Measurements from ENCODE around the gene RESP18. TPM values are rescaled to one million over a fixed set of nuclear protein-coding genes. Genes with fewer than 3 reads are reported as not detected.

The RESP18 gene
- polyA plus RNA-seq, 1 donor from 2014 or later = not detected

DNA sequence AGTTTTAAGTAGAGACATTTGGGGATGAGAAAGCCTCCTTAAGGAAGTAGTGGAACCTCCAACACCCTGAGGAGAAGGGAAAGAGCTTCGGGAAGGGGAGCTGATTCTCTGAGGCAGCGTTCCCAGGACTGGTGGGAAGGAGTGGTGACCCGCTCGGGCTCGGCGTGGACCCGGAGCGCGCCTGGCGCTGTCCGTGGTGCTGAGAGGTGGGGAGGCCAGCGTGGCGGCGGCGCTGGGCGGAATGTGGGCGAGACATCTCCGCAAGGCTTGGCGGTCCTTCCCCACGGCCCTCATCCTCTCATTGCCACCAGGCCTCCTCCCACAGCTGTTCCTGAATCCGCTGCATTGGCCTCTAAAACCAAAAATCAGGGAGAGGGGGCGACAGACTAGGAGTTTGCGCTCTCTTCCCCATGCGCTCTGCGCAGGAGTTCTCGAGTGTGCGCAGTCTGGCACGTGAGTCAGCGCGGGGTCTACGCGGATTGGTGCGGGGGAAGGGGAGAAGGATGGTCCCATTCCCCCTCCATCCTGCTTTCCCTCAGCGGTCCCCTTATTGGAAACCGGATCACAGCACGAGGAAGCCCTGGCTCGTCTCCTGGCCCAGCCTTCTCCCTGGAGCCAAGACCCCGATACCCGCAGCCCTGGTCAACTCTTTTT is 857 bp downstream of the RESP18 start:
- no peaks in the 10 kb centered on the region for H3K36me3 ChIP-seq (ENCODE audit: insufficient read depth, low read length)
- no peak overlapping the region for H3K9ac ChIP-seq (ENCODE audit: low read length)
- no peak overlapping the region for H2AFZ ChIP-seq (ENCODE audit: low read depth, low read length)
- no peaks in the 10 kb centered on the region for H3K9me2 ChIP-seq (ENCODE audit: insufficient read depth, low read length)
- H3K4me3 ChIP-seq (ENCODE audit: low read length) = no peak overlapping the region
- H4K20me1 ChIP-seq (ENCODE audit: insufficient read depth) = no peaks in the 10 kb centered on the region
- no peaks in the 10 kb centered on the region for H3K79me2 ChIP-seq (replicated peaks; ENCODE audit: insufficient read depth, low read length)
- H3K27me3 ChIP-seq (ENCODE audit: insufficient read depth, low read depth, low read length) = peaks cover 38% of the 10 kb centered on the region
- no peaks in the 10 kb centered on the region for H3K9me3 ChIP-seq (ENCODE audit: low read length)
- no peak overlapping the region for H3K27ac ChIP-seq (ENCODE audit: low read length)
- H3K4me2 ChIP-seq (ENCODE audit: low read length) = no peak overlapping the region
- H3F3A ChIP-seq (ENCODE audit: insufficient read depth, low read length, poor library complexity, severe bottlenecking) = peaks cover 13% of the 10 kb centered on the region
- TF ChIP-seq, protein P1, sequence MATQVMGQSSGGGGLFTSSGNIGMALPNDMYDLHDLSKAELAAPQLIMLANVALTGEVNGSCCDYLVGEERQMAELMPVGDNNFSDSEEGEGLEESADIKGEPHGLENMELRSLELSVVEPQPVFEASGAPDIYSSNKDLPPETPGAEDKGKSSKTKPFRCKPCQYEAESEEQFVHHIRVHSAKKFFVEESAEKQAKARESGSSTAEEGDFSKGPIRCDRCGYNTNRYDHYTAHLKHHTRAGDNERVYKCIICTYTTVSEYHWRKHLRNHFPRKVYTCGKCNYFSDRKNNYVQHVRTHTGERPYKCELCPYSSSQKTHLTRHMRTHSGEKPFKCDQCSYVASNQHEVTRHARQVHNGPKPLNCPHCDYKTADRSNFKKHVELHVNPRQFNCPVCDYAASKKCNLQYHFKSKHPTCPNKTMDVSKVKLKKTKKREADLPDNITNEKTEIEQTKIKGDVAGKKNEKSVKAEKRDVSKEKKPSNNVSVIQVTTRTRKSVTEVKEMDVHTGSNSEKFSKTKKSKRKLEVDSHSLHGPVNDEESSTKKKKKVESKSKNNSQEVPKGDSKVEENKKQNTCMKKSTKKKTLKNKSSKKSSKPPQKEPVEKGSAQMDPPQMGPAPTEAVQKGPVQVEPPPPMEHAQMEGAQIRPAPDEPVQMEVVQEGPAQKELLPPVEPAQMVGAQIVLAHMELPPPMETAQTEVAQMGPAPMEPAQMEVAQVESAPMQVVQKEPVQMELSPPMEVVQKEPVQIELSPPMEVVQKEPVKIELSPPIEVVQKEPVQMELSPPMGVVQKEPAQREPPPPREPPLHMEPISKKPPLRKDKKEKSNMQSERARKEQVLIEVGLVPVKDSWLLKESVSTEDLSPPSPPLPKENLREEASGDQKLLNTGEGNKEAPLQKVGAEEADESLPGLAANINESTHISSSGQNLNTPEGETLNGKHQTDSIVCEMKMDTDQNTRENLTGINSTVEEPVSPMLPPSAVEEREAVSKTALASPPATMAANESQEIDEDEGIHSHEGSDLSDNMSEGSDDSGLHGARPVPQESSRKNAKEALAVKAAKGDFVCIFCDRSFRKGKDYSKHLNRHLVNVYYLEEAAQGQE (IDR thresholded peaks at IDR 0.05; ENCODE audit: borderline replicate concordance) = peak; percentile 74
- TF ChIP-seq MXI1 (conservative IDR thresholded peaks at IDR 0.05; ENCODE audit: poor library complexity, severe bottlenecking) = no peak
- no peak for TF ChIP-seq POLR2AphosphoS5 (IDR thresholded peaks at IDR 0.05)
- TF ChIP-seq EP300 (conservative IDR thresholded peaks at IDR 0.05; ENCODE audit: poor library complexity, severe bottlenecking) = no peak
- no peak for TF ChIP-seq TAF1 (IDR thresholded peaks at IDR 0.05; ENCODE audit: low read depth)
- TF ChIP-seq EZH2 (IDR thresholded peaks at IDR 0.05; ENCODE audit: borderline replicate concordance, insufficient read depth, low read length, poor library complexity, severe bottlenecking) = no peak
- no peak for TF ChIP-seq RAD21 (conservative IDR thresholded peaks at IDR 0.05)
- TF ChIP-seq, protein P2, sequence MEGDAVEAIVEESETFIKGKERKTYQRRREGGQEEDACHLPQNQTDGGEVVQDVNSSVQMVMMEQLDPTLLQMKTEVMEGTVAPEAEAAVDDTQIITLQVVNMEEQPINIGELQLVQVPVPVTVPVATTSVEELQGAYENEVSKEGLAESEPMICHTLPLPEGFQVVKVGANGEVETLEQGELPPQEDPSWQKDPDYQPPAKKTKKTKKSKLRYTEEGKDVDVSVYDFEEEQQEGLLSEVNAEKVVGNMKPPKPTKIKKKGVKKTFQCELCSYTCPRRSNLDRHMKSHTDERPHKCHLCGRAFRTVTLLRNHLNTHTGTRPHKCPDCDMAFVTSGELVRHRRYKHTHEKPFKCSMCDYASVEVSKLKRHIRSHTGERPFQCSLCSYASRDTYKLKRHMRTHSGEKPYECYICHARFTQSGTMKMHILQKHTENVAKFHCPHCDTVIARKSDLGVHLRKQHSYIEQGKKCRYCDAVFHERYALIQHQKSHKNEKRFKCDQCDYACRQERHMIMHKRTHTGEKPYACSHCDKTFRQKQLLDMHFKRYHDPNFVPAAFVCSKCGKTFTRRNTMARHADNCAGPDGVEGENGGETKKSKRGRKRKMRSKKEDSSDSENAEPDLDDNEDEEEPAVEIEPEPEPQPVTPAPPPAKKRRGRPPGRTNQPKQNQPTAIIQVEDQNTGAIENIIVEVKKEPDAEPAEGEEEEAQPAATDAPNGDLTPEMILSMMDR (IDR thresholded peaks at IDR 0.05; ENCODE audit: poor library complexity, severe bottlenecking) = no peak

DNA sequence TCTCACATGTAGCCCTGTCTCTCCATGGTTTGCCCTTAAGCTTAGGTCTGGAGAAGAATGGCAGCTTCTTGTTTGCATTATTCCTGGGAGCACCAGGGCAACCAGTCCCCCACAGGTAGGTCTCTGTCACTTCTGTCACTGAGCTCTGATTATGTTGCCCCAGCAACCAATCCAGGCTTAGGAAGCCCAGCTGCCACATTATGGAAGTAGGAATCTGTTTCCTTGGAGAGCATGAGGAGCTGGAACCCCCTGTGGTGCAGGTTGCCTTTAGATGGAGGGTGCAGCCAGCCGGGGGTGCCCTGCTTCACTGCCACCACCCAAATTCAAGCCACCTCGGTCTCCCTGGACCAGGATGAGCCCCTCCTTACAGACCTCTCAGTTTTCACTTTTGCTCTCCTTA is 4.8 kb downstream of the RESP18 start:
- peak overlapping the region; percentile 63 for H3K9ac ChIP-seq (ENCODE audit: low read length)
- H3K36me3 ChIP-seq (ENCODE audit: insufficient read depth, low read length) = no peaks in the 10 kb centered on the region
- no peaks in the 10 kb centered on the region for H3K9me3 ChIP-seq (ENCODE audit: low read length)
- TF ChIP-seq POLR2AphosphoS5 (IDR thresholded peaks at IDR 0.05) = peak; percentile 86
- no peak for TF ChIP-seq SMC3 (conservative IDR thresholded peaks at IDR 0.05; ENCODE audit: poor library complexity)
- peak; percentile 96 for TF ChIP-seq EP300 (conservative IDR thresholded peaks at IDR 0.05; ENCODE audit: poor library complexity, severe bottlenecking)
- peak; percentile 58 for TF ChIP-seq MXI1 (conservative IDR thresholded peaks at IDR 0.05; ENCODE audit: poor library complexity, severe bottlenecking)
- TF ChIP-seq, protein P2 (IDR thresholded peaks at IDR 0.05; ENCODE audit: poor library complexity, severe bottlenecking) = peak; percentile 34
- no peak for TF ChIP-seq EZH2 (IDR thresholded peaks at IDR 0.05; ENCODE audit: borderline replicate concordance, insufficient read depth, low read length, poor library complexity, severe bottlenecking)
- peak; percentile 36 for TF ChIP-seq RAD21 (conservative IDR thresholded peaks at IDR 0.05)
- TF ChIP-seq, protein P1 (IDR thresholded peaks at IDR 0.05; ENCODE audit: borderline replicate concordance) = peak; percentile 100
- peak overlapping the region; percentile 59 for H3K4me2 ChIP-seq (ENCODE audit: low read length)
- H3F3A ChIP-seq (ENCODE audit: insufficient read depth, low read length, poor library complexity, severe bottlenecking) = no peaks in the 10 kb centered on the region
- peak overlapping the region; percentile 52 for H3K4me3 ChIP-seq (ENCODE audit: low read length)
- H3K79me2 ChIP-seq (replicated peaks; ENCODE audit: insufficient read depth, low read length) = no peaks in the 10 kb centered on the region
- H3K27ac ChIP-seq (ENCODE audit: low read length) = peak overlapping the region; percentile 97
- no peaks in the 10 kb centered on the region for H4K20me1 ChIP-seq (ENCODE audit: insufficient read depth)
- no peaks in the 10 kb centered on the region for H3K9me2 ChIP-seq (ENCODE audit: insufficient read depth, low read length)
- H2AFZ ChIP-seq (ENCODE audit: low read depth, low read length) = peak overlapping the region; percentile 38
- peaks cover 41% of the 10 kb centered on the region for H3K27me3 ChIP-seq (ENCODE audit: insufficient read depth, low read depth, low read length)
